K562 (cell line): ENCODE data around the gene CDC45. TPM values are rescaled to one million over a fixed set of nuclear protein-coding genes. Genes with fewer than 3 reads are reported as not detected.

Source experiments
- ATAC-seq: fragments of 200-7000 bp; cut with Tn5 transposase; 3 replicates; pipeline ENCODE4 v1.9.1; 2020; ENCODE audit warnings: moderate library complexity
- BruUV-seq: library from RNA; stranded (reverse); fragments of 400-500 nt; replicated peaks from 2 replicates; lab custom pipeline; 2021; lab: Mats Ljungman, UMichigan
- CTCF ChIA-PET: fragments of 300-600 bp; formaldehyde crosslinking; extraction: SDS; loops from one replicate; lab custom pipeline; 2021; ENCODE audit warnings: low intra/inter-chr PET ratio; lab: Yijun Ruan, JAX
- POLR2A ChIA-PET: fragments of 300-600, 350-650 bp; sonication (Branson Sonifier 250); formaldehyde crosslinking; extraction: SDS; loops from one replicate; lab custom pipeline; 2021; ENCODE audit warnings: antibody characterized with exemption, inconsistent platforms; lab: Yijun Ruan, JAX
- DNase-seq, 4 experiments: peaks; one replicate each; pipeline versions ENCODE4 v3.0.0 to v3.0.0-alpha.2; 2011 to 2018; ENCODE audit warnings: low spot score in 3 of 4, mixed read lengths in 3 of 4; ENCODE audit errors: extremely low read depth in 1 of 4
- FAIRE-seq: peaks from 2 replicates; lab custom pipeline; 2011; peaks lifted over from hg19 to GRCh38; lab: Jason Lieb, UNC
- H2AFZ ChIP-seq: 2 replicates; pipeline ENCODE4 v1.6.0; 2011; ENCODE audit warnings: low read depth, low read length, control low read depth, inconsistent platforms
- H3K27ac ChIP-seq: fragments of 200-600 bp; 3 replicates; pipeline ENCODE4 v1.8.0; 2011; ENCODE audit warnings: low read depth, mild to moderate bottlenecking, control low read depth, inconsistent platforms, low read length, moderate library complexity, mixed read lengths; ENCODE audit errors: extremely low read depth
- H3K27me3 ChIP-seq, 2 experiments: fragments of 300-600 bp in 1 of 2; 2 replicates in 1 of 2; 3 replicates in 1 of 2; pipeline versions ENCODE4 v1.6.0 to v1.8.0; 2011; ENCODE audit warnings: inconsistent platforms in 2 of 2, low read length in 2 of 2, mild to moderate bottlenecking in 1 of 2, mixed read lengths in 1 of 2, moderate library complexity in 1 of 2; ENCODE audit not compliant: control insufficient read depth in 2 of 2, insufficient read depth in 2 of 2
- H3K36me3 ChIP-seq: fragments of 300-600 bp; 3 replicates; pipeline ENCODE4 v1.8.0; 2011; ENCODE audit warnings: mild to moderate bottlenecking, low read length, inconsistent platforms; ENCODE audit not compliant: control insufficient read depth, insufficient read depth
- H3K4me1 ChIP-seq, 2 experiments: fragments of 200-600 bp in 1 of 2; replicated peaks in 1 of 2; 2 replicates in 1 of 2; 3 replicates in 1 of 2; pipeline versions ENCODE4 v1.5.1 to v1.8.0; 2011; ENCODE audit warnings: inconsistent platforms in 2 of 2, low read length in 2 of 2, mild to moderate bottlenecking in 1 of 2, mixed read lengths in 1 of 2, moderate library complexity in 1 of 2; ENCODE audit not compliant: control insufficient read depth in 2 of 2, insufficient read depth in 2 of 2
- H3K4me2 ChIP-seq: 2 replicates; pipeline ENCODE4 v1.6.1; 2011; ENCODE audit warnings: low read length, control low read depth, inconsistent platforms, mixed read lengths; ENCODE audit not compliant: insufficient read depth
- H3K4me3 ChIP-seq: fragments of 200-600 bp; sonication (generic), shearing (Covaris generic); 2 replicates; pipeline ENCODE4 v1.5.1; 2016; ENCODE audit warnings: control low read depth, inconsistent platforms
- H3K79me2 ChIP-seq: fragments of 200-600 bp; 3 replicates; pipeline ENCODE4 v1.8.0; 2011; ENCODE audit warnings: low read length, inconsistent platforms; ENCODE audit not compliant: control insufficient read depth, insufficient read depth
- H3K9ac ChIP-seq, 2 experiments: 2 replicates each; pipeline versions ENCODE4 v1.6.0 to v1.6.1; 2011; ENCODE audit warnings: low read depth in 2 of 2, low read length in 2 of 2, control low read depth in 1 of 2, inconsistent platforms in 1 of 2, mild to moderate bottlenecking in 1 of 2, mixed read lengths in 1 of 2; ENCODE audit not compliant: insufficient read depth in 1 of 2
- H3K9me1 ChIP-seq: one replicate; pipeline ENCODE4 v1.6.0; 2011; ENCODE audit warnings: inconsistent platforms, mild to moderate bottlenecking, low read length, moderate library complexity; ENCODE audit not compliant: control insufficient read depth, insufficient read depth
- H3K9me3 ChIP-seq: replicated peaks from 2 replicates; pipeline ENCODE4 v1.5.1; 2011; ENCODE audit warnings: low read depth, low read length, inconsistent platforms; ENCODE audit not compliant: control insufficient read depth, insufficient read depth
- H4K20me1 ChIP-seq: replicated peaks from 2 replicates; pipeline ENCODE4 v1.6.1; 2011; ENCODE audit warnings: low read length, inconsistent platforms, mixed read lengths; ENCODE audit not compliant: control insufficient read depth, insufficient read depth
- BRCA1 ChIP-seq, 2 experiments: fragments of 450-650 bp in 1 of 2; sonication (generic) in 1 of 2; formaldehyde crosslinking in 1 of 2; IDR thresholded peaks; 2 replicates each; pipeline versions ENCODE4 v1.5.0 to v1.6.1; 2017 to 2020; ENCODE audit warnings: mild to moderate bottlenecking in 1 of 2, missing genetic modification reagents in 1 of 2
- FOXJ2 ChIP-seq: fragments of 200-800 bp; sonication (Bioruptor generic); IDR thresholded peaks from 2 replicates; pipeline ENCODE4 v1.6.1; 2016; ENCODE audit warnings: missing genetic modification characterization, missing compliant biosample characterization
- SRF ChIP-seq, 2 experiments: fragments of 250-450, 450-650 bp in 1 of 2; sonication (Bioruptor Pico) in 1 of 2; sonication (generic) in 1 of 2; formaldehyde crosslinking; IDR thresholded peaks; 2 replicates each; pipeline versions ENCODE4 v1.5.0 to v1.5.1; 2020 to 2022; ENCODE audit warnings: mild to moderate bottlenecking in 1 of 2, missing genetic modification reagents in 1 of 2
- WGBS: fragments of 100-300 bp; shearing (Covaris generic); methylation state at CpG from one replicate; pipeline ENCODE4 v1.1.6; 2016; ENCODE audit warnings: low coverage, mixed read lengths; ENCODE audit not compliant: insufficient coverage; ENCODE audit errors: missing lambda C conversion rate; 5-methylcytosine and 5-hydroxymethylcytosine counted together
- in situ Hi-C: fragments of 300-500 bp; cut with MboI; formaldehyde crosslinking; loops from 4 replicates; pipeline ENCODE4 v1.15.0; 2018; ENCODE audit warnings: inconsistent platforms, mixed read lengths
- intact Hi-C: fragments of 100-400 bp; cut with micrococcal nuclease; formaldehyde crosslinking; loops from 2 replicates; pipeline ENCODE4 v1.14.2; 2022
- polyA plus RNA-seq, 8 experiments: library from polyadenylated mRNA; depleted of rRNA in 4 of 8; stranded (reverse) in 5 of 8; unstranded in 3 of 8; fragments of >200 nt; fragmentation: Nextera tagmentation in 2 of 8; fragmentation: Illumina TruSeq in 1 of 8; extraction: Ambion mirVana in 2 of 8; extraction: Trizol in 1 of 8; gene quantifications; 2 replicates each; pipeline versions ENCODE4 v1.2.1 to v1.2.3, GENCODE V29; 2011 to 2014; ENCODE audit warnings: inconsistent platforms in 1 of 8, missing spikeins in 1 of 8
- total RNA-seq, 7 experiments: library from RNA; depleted of rRNA in 6 of 7; stranded (reverse); fragments of >200 nt in 6 of 7; fragmentation: Illumina TruSeq in 2 of 7; extraction: Trizol in 2 of 7; gene quantifications; 2 replicates each; pipeline versions ENCODE4 v1.2.1 to v1.2.3, GENCODE V29; 2011 to 2021; ENCODE audit warnings: low replicate concordance in 1 of 7
- TF ChIP-seq, protein P1 (sequence below), 3 experiments: fragments of 200-800 bp in 1 of 3; fragments of 250-450 bp in 1 of 3; fragments of 450-650 bp in 1 of 3; sonication (Bioruptor Pico) in 1 of 3; sonication (Bioruptor generic) in 1 of 3; formaldehyde crosslinking in 1 of 3; IDR thresholded peaks; 2 replicates each; pipeline versions ENCODE4 v1.6.1 to v1.8.0; 2016 to 2022; ENCODE audit warnings: mild to moderate bottlenecking in 2 of 3, missing genetic modification characterization in 2 of 3, missing compliant biosample characterization in 1 of 3, moderate library complexity in 1 of 3
- TF ChIP-seq, protein P2 (sequence below): fragments of 450-650 bp; IDR thresholded peaks from 2 replicates; pipeline ENCODE4 v1.6.1; 2018; ENCODE audit not compliant: partially characterized antibody

The CDC45 gene
- total and polyA plus RNA-seq, 9 of the 15 experiments (the other 6 are each of a cell fraction or from before 2014, with no cell fraction given), result 251 to 580 (median 410) TPM

DNA sequence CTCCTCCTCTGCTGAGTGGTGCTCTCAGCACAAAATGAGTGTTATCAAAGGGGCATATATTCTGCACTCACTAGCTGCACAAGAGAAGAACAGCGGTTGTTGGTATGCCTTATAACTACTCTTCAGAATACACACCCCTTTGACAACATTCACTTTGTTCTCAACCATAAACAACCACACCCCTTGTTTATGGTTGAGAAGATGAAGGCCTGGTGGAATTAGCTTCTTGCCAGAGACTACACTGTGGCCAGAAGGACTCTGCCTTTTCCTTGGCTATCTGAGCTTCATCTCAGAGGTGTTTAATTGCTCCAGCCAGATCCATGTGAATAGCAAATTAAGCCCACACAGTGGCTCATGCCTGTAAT, 89.5 kb downstream of the CDC45 start:
- DNase-seq, result peak in 1 of 4 experiments; percentile 37
- Histone ChIP-seq H3K9me1 (peaks cover 7% of the 10 kb centered on the region), H3K79me2 (no peaks in the 10 kb centered on the region), H3K4me1 (peaks cover 0 to 8% of the 10 kb centered on the region in 2 experiments; a peak in 2 of 5 replicates), H2AFZ (no peak overlapping the region), H3K9me3 (0 out of 2 replicates have a peak, but pooled peaks cover 3% of the 10 kb centered on the region), H3K9ac (no peak overlapping the region), H3K36me3 (no peaks in the 10 kb centered on the region), H3K4me3 (no peak overlapping the region), H4K20me1 (peaks cover 13% of the 10 kb centered on the region; the same call in 1 of the 2 replicates), H3K4me2 (no peak overlapping the region), H3K27ac (no peak overlapping the region), H3K27me3 (peaks cover 69% of the 10 kb centered on the region in 2 experiments)
- ATAC-seq, result no peak
- TF ChIP-seq BRCA1 (IDR thresholded peaks at IDR 0.05) (no peak), BRCA1 (CRISPR knock-in tag; IDR thresholded peaks at IDR 0.05) (0 out of 2 replicates have a peak, but pooled peaks have one; percentile 51), FOXJ2 (tag) (no peak), SRF (CRISPR knock-in tag; IDR thresholded peaks at IDR 0.05) (0 out of 4 replicates have a peak, but pooled peaks of 1 of the 2 experiments have one; percentile 2)
- TF ChIP-seq, protein P1, sequence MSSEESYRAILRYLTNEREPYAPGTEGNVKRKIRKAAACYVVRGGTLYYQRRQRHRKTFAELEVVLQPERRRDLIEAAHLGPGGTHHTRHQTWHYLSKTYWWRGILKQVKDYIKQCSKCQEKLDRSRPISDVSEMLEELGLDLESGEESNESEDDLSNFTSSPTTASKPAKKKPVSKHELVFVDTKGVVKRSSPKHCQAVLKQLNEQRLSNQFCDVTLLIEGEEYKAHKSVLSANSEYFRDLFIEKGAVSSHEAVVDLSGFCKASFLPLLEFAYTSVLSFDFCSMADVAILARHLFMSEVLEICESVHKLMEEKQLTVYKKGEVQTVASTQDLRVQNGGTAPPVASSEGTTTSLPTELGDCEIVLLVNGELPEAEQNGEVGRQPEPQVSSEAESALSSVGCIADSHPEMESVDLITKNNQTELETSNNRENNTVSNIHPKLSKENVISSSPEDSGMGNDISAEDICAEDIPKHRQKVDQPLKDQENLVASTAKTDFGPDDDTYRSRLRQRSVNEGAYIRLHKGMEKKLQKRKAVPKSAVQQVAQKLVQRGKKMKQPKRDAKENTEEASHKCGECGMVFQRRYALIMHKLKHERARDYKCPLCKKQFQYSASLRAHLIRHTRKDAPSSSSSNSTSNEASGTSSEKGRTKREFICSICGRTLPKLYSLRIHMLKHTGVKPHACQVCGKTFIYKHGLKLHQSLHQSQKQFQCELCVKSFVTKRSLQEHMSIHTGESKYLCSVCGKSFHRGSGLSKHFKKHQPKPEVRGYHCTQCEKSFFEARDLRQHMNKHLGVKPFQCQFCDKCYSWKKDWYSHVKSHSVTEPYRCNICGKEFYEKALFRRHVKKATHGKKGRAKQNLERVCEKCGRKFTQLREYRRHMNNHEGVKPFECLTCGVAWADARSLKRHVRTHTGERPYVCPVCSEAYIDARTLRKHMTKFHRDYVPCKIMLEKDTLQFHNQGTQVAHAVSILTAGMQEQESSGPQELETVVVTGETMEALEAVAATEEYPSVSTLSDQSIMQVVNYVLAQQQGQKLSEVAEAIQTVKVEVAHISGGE (CRISPR knock-in tag; IDR thresholded peaks at IDR 0.05), result no peak
- TF ChIP-seq, protein P2, sequence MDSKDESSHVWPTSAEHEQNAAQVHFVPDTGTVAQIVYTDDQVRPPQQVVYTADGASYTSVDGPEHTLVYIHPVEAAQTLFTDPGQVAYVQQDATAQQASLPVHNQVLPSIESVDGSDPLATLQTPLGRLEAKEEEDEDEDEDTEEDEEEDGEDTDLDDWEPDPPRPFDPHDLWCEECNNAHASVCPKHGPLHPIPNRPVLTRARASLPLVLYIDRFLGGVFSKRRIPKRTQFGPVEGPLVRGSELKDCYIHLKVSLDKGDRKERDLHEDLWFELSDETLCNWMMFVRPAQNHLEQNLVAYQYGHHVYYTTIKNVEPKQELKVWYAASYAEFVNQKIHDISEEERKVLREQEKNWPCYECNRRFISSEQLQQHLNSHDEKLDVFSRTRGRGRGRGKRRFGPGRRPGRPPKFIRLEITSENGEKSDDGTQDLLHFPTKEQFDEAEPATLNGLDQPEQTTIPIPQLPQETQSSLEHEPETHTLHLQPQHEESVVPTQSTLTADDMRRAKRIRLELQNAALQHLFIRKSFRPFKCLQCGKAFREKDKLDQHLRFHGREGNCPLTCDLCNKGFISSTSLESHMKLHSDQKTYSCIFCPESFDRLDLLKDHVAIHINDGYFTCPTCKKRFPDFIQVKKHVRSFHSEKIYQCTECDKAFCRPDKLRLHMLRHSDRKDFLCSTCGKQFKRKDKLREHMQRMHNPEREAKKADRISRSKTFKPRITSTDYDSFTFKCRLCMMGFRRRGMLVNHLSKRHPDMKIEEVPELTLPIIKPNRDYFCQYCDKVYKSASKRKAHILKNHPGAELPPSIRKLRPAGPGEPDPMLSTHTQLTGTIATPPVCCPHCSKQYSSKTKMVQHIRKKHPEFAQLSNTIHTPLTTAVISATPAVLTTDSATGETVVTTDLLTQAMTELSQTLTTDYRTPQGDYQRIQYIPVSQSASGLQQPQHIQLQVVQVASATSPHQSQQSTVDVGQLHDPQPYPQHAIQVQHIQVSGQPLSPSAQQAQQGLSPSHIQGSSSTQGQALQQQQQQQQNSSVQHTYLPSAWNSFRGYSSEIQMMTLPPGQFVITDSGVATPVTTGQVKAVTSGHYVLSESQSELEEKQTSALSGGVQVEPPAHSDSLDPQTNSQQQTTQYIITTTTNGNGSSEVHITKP, result peak; percentile 47
- POLR2A ChIA-PET, result interaction anchor here (0.6 to 5.2 kb wide), 9 partner anchors 8 to 397 kb away, joined by 3 to 39 read pairs (median 4); no protein-coding TSS in a partner anchor
- no TSS peak for BruUV-seq
- FAIRE-seq, result no peak
- CTCF ChIA-PET, result interaction anchor here (0.6 kb wide), 1 partner anchor 609 kb away, joined by 3 read pairs; no protein-coding TSS in a partner anchor
- 0% methylated on average over 1 of the region's 1 CpG for WGBS
- in situ Hi-C loops, result loop anchor here (25.0 kb wide), 1 partner anchor 1568 kb away; no protein-coding TSS in a partner anchor
- intact Hi-C loops, result no loop called here
